IMR-90 (cell line): ENCODE measurements around the gene PRDM5. TPM values are rescaled to one million over a fixed set of nuclear protein-coding genes. Genes with fewer than 3 reads are reported as not detected.

Experiments used
- ATAC-seq: fragments of 200-7000 bp; cut with Tn5 transposase; 2 replicates; pipeline ENCODE4 v1.9.1; 2020; ENCODE audit warnings: low read depth, mild to moderate bottlenecking, moderate library complexity
- BruUV-seq: library from RNA; stranded (reverse); fragments of 400-500 nt; replicated peaks from 2 replicates; lab custom pipeline; 2021; lab: Mats Ljungman, UMichigan
- CTCF ChIA-PET: fragments of 300-600 bp; formaldehyde crosslinking; extraction: SDS; loops from one replicate; lab custom pipeline; 2021; ENCODE audit warnings: antibody characterized with exemption; lab: Yijun Ruan, JAX
- POLR2A ChIA-PET: fragments of 300-600 bp; sonication (Branson Sonifier 250); formaldehyde crosslinking; loops from one replicate; lab custom pipeline; 2022; ENCODE audit warnings: antibody characterized with exemption; ENCODE audit not compliant: unreplicated experiment; lab: Charles Lee
- DNase-seq: peaks from one replicate; pipeline ENCODE4 v3.0.0; 2013
- H2AFZ ChIP-seq: replicated peaks from 2 replicates; pipeline ENCODE3; 2013; ENCODE audit warnings: low read length, mild to moderate bottlenecking; ENCODE audit not compliant: poor library complexity
- H2AK5ac ChIP-seq: 2 replicates; pipeline ENCODE4 v1.6.1; 2013; ENCODE audit warnings: low read depth, low read length, inconsistent platforms
- H2AK9ac ChIP-seq: replicated peaks from 2 replicates; pipeline ENCODE3; 2013; ENCODE audit warnings: mild to moderate bottlenecking, low read depth, low read length, moderate library complexity; ENCODE audit not compliant: poor library complexity
- H2BK120ac ChIP-seq: 2 replicates; pipeline ENCODE4 v1.6.1; 2013; ENCODE audit warnings: low read depth, low read length, inconsistent platforms
- H2BK15ac ChIP-seq: 3 replicates; pipeline ENCODE4 v1.6.1; 2013; ENCODE audit warnings: low read depth, low read length, inconsistent platforms
- H2BK20ac ChIP-seq: 2 replicates; pipeline ENCODE4 v1.6.1; 2013; ENCODE audit warnings: low read depth, mild to moderate bottlenecking, inconsistent platforms, low read length, moderate library complexity
- H2BK5ac ChIP-seq: 2 replicates; pipeline ENCODE4 v1.6.1; 2013; ENCODE audit warnings: mild to moderate bottlenecking, low read depth, low read length, inconsistent platforms; ENCODE audit not compliant: poor library complexity, severe bottlenecking
- H3K14ac ChIP-seq: replicated peaks from 2 replicates; pipeline ENCODE4 v1.6.1; 2013; ENCODE audit warnings: low read depth, low read length, inconsistent platforms
- H3K18ac ChIP-seq: 2 replicates; pipeline ENCODE4 v1.6.1; 2013; ENCODE audit warnings: low read depth, low read length, control low read depth
- H3K23ac ChIP-seq: 2 replicates; pipeline ENCODE4 v1.6.1; 2013; ENCODE audit warnings: low read depth, low read length, inconsistent platforms
- H3K27ac ChIP-seq: 2 replicates; pipeline ENCODE4 v1.5.1; 2013; ENCODE audit warnings: mild to moderate bottlenecking, control low read depth, low read length; ENCODE audit not compliant: insufficient read depth
- H3K27me3 ChIP-seq: 2 replicates; pipeline ENCODE4 v1.6.1; 2013; ENCODE audit warnings: low read length; ENCODE audit not compliant: control insufficient read depth, insufficient read depth
- H3K36me3 ChIP-seq: 2 replicates; pipeline ENCODE4 v1.6.1; 2013; ENCODE audit warnings: low read length, mixed read lengths; ENCODE audit not compliant: control insufficient read depth, insufficient read depth
- H3K4ac ChIP-seq: 2 replicates; pipeline ENCODE4 v1.6.1; 2013; ENCODE audit warnings: low read depth, low read length, inconsistent platforms
- H3K4me1 ChIP-seq: 2 replicates; pipeline ENCODE4 v1.6.1; 2013; ENCODE audit warnings: low read length, mixed read lengths; ENCODE audit not compliant: control insufficient read depth, insufficient read depth
- H3K4me2 ChIP-seq: 2 replicates; pipeline ENCODE4 v1.6.1; 2013; ENCODE audit warnings: low read depth, mild to moderate bottlenecking, control low read depth, low read length, moderate library complexity
- H3K4me3 ChIP-seq: 2 replicates; pipeline ENCODE4 v1.5.1; 2013; ENCODE audit warnings: low read depth, mild to moderate bottlenecking, control low read depth, low read length, moderate library complexity; ENCODE audit not compliant: insufficient read depth
- H3K56ac ChIP-seq: 2 replicates; pipeline ENCODE4 v1.6.1; 2013; ENCODE audit warnings: low read length, inconsistent platforms; ENCODE audit not compliant: insufficient read depth; ENCODE audit errors: extremely low read depth
- H3K79me1 ChIP-seq, 2 experiments: 2 replicates each; pipeline ENCODE4 v1.6.1; 2013; ENCODE audit warnings: low read length in 2 of 2, inconsistent platforms in 1 of 2, low read depth in 1 of 2
- H3K9ac ChIP-seq: 2 replicates; pipeline ENCODE4 v1.6.1; 2013; ENCODE audit warnings: low read depth, low read length, control low read depth
- H3K9me1 ChIP-seq: 2 replicates; pipeline ENCODE4 v1.6.1; 2013; ENCODE audit warnings: low read length, inconsistent platforms; ENCODE audit not compliant: insufficient read depth
- H3K9me3 ChIP-seq: 2 replicates; pipeline ENCODE4 v1.6.1; 2013; ENCODE audit warnings: low read length; ENCODE audit not compliant: control insufficient read depth, insufficient read depth
- H4K20me1 ChIP-seq: 2 replicates; pipeline ENCODE4 v1.6.1; 2013; ENCODE audit warnings: low read length, inconsistent platforms; ENCODE audit not compliant: insufficient read depth
- H4K5ac ChIP-seq: 2 replicates; pipeline ENCODE4 v1.6.1; 2013; ENCODE audit warnings: mild to moderate bottlenecking, low read depth, low read length, control low read depth
- H4K8ac ChIP-seq, 2 experiments: 2 replicates each; pipeline ENCODE4 v1.6.1; 2013; ENCODE audit warnings: low read depth in 2 of 2, low read length in 2 of 2, control low read depth in 1 of 2, inconsistent platforms in 1 of 2
- H4K91ac ChIP-seq: 2 replicates; pipeline ENCODE4 v1.6.1; 2013; ENCODE audit warnings: low read depth, low read length, inconsistent platforms; ENCODE audit not compliant: insufficient read depth
- NFE2L2 ChIP-seq: fragments of 150-350 bp; IDR thresholded peaks from 2 replicates; pipeline ENCODE4 v1.6.1; 2016; ENCODE audit warnings: low read depth, mild to moderate bottlenecking, low read length
- POLR2A ChIP-seq: IDR thresholded peaks from 2 replicates; pipeline ENCODE4 v1.6.1; 2012; ENCODE audit warnings: mild to moderate bottlenecking, low read depth, low read length
- WGBS, 2 experiments: methylation state at CpG; one replicate each; pipeline versions ENCODE4 v1.1.5 to v1.1.7; 2013; ENCODE audit warnings: missing lambda C conversion rate in 2 of 2; ENCODE audit not compliant: insufficient read length in 1 of 2; ENCODE audit errors: extremely low coverage in 2 of 2; 5-methylcytosine and 5-hydroxymethylcytosine counted together
- dilution Hi-C: fragments of 300-500 bp; cut with HindIII; formaldehyde crosslinking; loops from one replicate; pipeline ENCODE4 v1.14.3; 2018; ENCODE audit warnings: low sequenced_read_pairs; ENCODE audit not compliant: unreplicated experiment
- in situ Hi-C: fragments of 300-500 bp; cut with MboI; formaldehyde crosslinking; loops from 3 replicates; pipeline ENCODE4 v1.14.3; 2019; ENCODE audit warnings: low sequenced_read_pairs, inconsistent platforms, mixed read lengths
- intact Hi-C: fragments of 100-400 bp; cut with micrococcal nuclease; formaldehyde crosslinking; loops from 2 replicates; pipeline ENCODE4 v1.10.0; 2022
- polyA plus RNA-seq, 3 experiments: library from polyadenylated mRNA; depleted of rRNA; stranded (reverse); fragments of >200 nt; gene quantifications; 2 replicates each; pipeline ENCODE4 v1.2.3, GENCODE V29; 2012; ENCODE audit warnings: low replicate concordance in 1 of 3
- total RNA-seq: library from RNA; depleted of rRNA; stranded (reverse); fragments of >200 nt; gene quantifications from 2 replicates; pipeline ENCODE4 v1.2.3, GENCODE V29; 2012
- TF ChIP-seq, protein P1 (sequence below): fragments of 150-350 bp; IDR thresholded peaks from 2 replicates; pipeline ENCODE4 v1.6.1; 2016; ENCODE audit warnings: low read depth, mild to moderate bottlenecking, low read length, moderate library complexity, borderline replicate concordance

PRDM5 gene
- total and polyA plus RNA-seq, 2 of the 4 experiments (the other 2 are of a cell fraction) = 4.1 to 10.8 TPM

DNA sequence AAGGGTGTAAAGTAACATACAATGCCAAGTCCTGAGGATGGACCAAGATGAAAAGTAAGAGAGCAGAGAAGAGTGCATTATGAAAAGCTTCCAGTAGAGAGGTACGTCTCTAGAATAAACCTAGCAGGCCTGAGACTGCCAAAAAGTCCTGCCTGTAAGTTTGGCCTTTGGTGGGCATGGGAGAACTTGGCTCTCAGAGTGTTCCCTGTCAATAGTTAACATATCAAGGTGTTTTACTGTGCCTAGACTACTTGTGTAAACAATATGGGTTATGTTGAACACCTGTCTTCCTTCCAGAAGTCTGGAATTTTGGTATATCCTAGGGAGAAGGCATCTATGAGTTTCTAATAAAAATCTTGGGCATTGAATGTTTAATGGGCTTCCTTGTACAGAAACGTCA is 60.1 kb downstream of the PRDM5 start:
- ATAC-seq (no peak), DNase-seq (no peak)
- Histone ChIP-seq H3K4me1 (peaks cover 4% of the 10 kb centered on the region; the same call in 1 of the 2 replicates), H3K23ac (no peak overlapping the region), H4K8ac (no peak overlapping the region), H3K4me3 (no peak overlapping the region), H2AFZ (no peak overlapping the region), H3K4ac (no peak overlapping the region), H3K9ac (no peak overlapping the region), H3K14ac (no peak overlapping the region), H2AK9ac (no peak overlapping the region), H3K4me2 (no peak overlapping the region), H3K27ac (no peak overlapping the region), H3K36me3 (no peaks in the 10 kb centered on the region), H2BK20ac (no peak overlapping the region), H3K27me3 (no peaks in the 10 kb centered on the region), H2BK120ac (no peak overlapping the region), H3K56ac (no peak overlapping the region), H2BK5ac (no peak overlapping the region), H4K91ac (no peak overlapping the region), H4K5ac (no peak overlapping the region), H3K79me1 (peaks cover 0 to 3% of the 10 kb centered on the region in 2 experiments; a peak in 1 of 4 replicates), H4K20me1 (no peaks in the 10 kb centered on the region), H2BK15ac (no peak overlapping the region), H2AK5ac (no peak overlapping the region), H3K9me3 (no peaks in the 10 kb centered on the region), H3K18ac (no peak overlapping the region), H3K9me1 (0 out of 2 replicates have a peak, but pooled peaks cover 3% of the 10 kb centered on the region)
- dilution Hi-C loops (no loop called here), intact Hi-C loops (no loop called here), in situ Hi-C loops (loop anchor here (5.0 kb wide), 1 partner anchor 55 kb away; no protein-coding TSS in a partner anchor)
- BruUV-seq = no TSS peak
- POLR2A ChIA-PET = no interaction called here
- 92% methylated on average over 2 of the region's 2 CpGs; no CpG with 5 or more reads in 1 of the 2 experiments for WGBS, 2 experiments
- TF ChIP-seq POLR2A (no peak), NFE2L2 (no peak)
- TF ChIP-seq, protein P1, sequence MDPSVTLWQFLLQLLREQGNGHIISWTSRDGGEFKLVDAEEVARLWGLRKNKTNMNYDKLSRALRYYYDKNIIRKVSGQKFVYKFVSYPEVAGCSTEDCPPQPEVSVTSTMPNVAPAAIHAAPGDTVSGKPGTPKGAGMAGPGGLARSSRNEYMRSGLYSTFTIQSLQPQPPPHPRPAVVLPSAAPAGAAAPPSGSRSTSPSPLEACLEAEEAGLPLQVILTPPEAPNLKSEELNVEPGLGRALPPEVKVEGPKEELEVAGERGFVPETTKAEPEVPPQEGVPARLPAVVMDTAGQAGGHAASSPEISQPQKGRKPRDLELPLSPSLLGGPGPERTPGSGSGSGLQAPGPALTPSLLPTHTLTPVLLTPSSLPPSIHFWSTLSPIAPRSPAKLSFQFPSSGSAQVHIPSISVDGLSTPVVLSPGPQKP = no peak
- CTCF ChIA-PET = no interaction called here
